HG03432 (cell line): ENCODE data around the gene CATSPER2.
A peak's percentile ranks its signal among the peaks of the same experiment; 100 is the strongest.
"Not testable (repeated sequence)": the region's sequence is repeated elsewhere in the genome, so short reads cannot be mapped to it uniquely, and the experiment has no call there.

ENCODE experiments used
- ATAC-seq: cut with Tn5 transposase; IDR thresholded peaks from one replicate; pipeline ENCODE4 v1.9.1; 2021; ENCODE audit warnings: mild to moderate bottlenecking, moderate library complexity; ENCODE audit not compliant: unreplicated experiment

Gene CATSPER2

DNA sequence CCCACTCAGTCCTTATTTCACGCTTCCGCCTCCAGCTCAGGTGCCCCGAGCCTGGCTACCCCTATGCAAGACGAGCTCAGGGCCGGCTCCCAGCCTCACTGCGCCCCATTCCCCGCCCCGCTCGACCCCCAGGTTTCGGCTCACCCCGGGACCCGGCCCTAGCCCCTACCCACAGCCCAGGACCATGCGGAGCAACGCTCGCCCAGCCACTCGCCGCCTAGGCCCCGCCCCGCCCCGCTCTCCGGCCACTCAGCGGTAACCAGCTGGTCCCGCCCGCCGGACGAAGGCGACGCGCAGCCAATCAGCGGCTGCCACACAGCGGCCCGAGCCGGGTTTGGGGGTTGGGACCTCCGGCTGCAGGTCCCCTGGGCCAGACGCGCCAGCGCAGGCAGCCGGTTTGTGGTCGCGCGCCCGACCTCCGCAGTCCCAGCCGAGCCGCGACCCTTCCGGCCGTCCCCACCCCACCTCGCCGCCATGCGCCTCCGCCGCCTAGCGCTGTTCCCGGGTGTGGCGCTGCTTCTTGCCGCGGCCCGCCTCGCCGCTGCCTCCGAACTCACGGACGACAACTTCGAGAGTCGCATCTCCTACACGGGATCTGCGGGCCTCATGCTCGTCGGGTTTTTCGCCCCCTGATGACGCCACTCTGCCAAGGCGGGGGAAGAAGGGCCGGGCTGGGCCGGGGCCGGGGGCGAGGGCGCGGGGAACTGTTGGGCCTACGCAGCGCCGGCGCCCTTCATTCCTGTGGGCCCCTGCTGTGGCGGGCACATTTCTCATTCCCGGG lies at the start of gene CATSPER2:
Gene CATSPER2 (minus strand): TSS at position 196 of the 781 bp plus-strand sequence. CDS start 783 bp downstream, outside the sequence.
- ATAC-seq, result no peak

DNA sequence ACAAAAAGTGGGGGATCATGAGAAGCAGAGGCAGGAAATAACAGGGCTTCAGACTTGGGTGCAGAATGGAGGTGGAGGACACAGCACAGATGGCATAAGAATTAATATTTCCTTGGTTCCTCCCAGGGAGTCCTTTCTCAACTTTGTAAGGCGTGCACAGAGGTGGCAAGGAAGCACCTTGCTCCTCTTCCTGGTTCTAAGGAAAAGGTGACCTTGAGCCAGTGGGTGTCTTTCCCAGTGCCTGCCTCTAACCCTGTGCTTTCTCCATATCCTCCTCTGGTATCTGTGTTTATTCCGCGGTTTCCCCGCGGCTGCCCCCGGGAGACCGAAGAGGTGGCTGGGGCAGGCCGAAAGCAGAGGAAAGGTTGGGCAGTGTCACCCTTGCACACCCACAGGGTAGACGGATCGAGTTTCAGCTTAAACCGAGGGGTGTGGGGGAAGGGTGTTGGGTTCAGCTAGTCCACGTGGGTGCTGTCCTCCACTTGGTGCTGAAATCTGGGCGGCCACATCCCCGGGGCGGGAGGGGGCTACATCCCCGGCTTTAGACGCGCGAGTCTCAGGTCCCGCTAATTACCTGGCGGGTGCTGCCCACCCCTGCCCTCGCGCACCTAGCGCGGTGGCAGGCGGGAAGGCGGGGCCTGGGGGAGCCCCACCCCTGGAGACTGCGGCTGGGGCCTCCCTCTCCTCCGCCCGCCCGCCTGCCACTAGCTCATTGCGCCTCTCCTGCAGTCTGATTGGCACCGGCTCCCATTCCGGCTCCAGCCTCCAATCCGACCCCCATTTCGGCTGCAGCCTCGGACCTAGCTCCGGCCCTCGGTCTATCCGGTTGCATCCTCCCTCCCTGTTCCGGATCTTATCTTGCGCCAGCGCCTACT lies 44.7 kb upstream of the CATSPER2 start, which contains the start of gene CKMT1A:
Gene CKMT1A (plus strand): TSS at position 712 of the 875 bp plus-strand sequence. CDS start 192 bp downstream, outside the sequence.
- ATAC-seq, result not testable (repeated sequence)

DNA sequence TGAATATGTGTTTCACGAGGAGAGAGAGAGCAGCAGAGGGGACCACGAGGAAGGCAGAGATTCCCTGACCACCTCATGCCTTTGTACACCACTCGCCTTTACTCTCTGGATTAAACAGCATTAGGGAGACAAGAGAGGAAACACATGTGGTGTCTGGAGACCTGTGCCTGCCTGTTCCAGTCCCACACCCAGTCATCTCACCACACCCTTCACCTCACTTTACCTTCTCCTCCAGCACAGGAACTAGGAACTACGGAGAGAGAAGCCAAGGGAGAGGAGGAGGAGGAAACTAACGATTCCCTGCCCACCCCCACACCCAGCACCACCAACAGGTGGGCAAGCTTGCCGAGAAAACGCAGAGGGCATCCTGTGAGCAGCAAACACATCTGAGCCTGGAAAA lies 44.0 kb upstream of the CATSPER2 start:
- ATAC-seq, result not testable (repeated sequence)

DNA sequence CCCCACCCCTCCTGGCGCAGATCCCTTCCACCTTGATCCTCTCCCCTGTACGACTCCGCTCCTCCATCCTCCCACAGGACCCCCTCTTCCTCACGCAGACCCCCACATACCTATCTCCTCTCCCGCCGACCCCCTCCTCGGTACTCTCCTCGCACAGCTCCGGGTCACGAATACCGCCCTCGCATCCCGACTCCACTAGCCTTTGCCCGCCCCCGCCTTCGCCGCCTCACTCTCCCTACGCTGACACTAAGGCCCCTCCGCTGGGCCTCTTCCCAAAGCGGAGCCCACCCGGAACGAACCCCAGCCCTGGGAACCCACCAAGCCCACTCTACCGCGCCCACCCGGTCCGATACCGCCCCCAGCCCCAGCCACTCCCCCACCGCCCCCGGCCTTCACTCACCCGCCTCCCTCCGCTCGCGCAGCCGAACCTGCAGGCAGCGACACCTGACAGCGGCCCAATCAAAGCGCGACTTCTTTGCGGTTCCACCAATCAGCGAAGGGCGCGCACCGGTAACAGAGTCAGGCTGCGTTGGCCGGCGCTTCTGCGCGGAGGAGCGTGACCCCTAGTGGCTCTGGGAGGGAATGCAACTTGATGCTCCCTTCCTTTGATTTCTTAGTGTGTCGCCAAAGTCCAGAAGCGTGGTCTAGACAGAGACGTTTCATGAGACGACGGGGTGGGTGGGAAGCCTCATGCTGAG lies 41.1 kb upstream of the CATSPER2 start:
- ATAC-seq, result peak; percentile 97

DNA sequence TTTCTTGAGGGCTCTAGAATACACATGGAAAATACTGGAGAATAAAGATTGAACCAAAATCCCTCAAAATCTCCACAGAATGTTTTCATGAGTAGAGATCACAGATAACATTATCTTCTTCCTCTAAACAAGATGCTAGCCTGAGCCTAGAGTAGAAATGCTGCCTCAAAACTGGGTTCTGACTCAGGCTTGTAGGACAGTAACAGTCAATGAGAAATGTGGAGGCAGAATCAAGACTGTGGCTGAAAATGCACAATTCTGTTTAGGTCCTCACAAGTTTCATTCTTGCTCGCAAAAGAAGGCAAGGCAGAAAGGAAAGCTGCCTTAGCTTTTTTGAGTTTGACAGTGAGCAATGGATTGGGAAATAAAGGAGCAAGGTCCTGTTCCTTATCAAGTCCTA lies 25.5 kb upstream of the CATSPER2 start:
- ATAC-seq, result not testable (repeated sequence)

DNA sequence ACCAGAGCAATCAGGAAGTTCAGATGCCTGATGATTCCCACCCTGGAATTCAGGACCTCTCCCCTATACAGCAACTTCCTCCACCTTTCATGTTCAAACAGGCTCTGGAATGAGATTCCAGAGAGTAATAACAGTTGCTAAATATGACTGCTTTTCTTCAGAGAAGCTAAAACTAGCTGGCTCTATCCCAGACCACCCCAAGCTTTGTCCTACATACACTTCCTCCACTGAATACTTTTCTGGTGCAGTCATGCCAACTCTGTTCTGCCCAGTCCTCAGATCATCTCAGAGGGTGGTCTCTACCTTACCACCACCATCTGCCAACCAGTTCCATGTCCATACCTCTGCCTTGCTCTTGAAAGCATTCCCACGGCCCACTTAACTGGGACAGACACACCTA lies 17.5 kb upstream of the CATSPER2 start:
- ATAC-seq, result not testable (repeated sequence)

DNA sequence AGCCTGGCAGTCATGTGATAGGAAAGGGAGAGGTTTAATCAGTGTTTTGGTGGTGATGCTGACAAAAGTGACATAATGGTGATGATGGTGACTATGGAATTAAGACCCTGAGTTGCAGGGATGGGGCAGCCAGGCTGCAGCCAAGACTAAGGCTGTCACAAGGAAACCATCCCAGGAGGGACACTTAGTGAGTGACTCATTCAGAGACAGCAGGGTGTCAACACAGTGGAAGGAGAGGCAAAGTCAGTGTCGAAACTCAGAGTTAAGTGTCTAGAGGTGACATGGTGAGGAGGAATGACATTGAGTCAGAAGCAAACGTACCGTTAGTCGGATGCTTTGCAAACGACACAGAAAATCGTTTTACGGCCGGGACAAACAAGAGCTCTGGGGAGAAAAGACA lies 14.7 kb upstream of the CATSPER2 start:
- ATAC-seq, result not testable (repeated sequence)

DNA sequence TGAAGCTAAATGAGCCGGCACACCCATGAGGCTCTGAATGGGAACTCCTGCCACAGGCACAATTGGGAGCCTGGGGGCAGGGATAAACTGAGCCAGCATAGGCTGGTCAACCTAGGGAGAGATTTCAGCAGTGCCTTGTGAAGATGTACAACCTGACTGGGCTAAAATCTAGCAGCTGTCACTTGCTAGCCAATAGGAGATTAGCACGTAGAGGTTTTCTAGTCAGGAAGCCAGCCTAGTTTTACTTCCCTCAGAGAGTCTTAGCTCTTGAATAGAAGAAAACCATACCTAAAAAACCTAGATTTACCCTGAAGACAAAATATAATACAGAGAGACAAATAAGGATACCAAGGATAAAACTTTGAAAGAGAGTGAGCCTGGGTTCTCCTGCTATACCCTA lies 13.6 kb upstream of the CATSPER2 start:
- not testable (repeated sequence) for ATAC-seq

DNA sequence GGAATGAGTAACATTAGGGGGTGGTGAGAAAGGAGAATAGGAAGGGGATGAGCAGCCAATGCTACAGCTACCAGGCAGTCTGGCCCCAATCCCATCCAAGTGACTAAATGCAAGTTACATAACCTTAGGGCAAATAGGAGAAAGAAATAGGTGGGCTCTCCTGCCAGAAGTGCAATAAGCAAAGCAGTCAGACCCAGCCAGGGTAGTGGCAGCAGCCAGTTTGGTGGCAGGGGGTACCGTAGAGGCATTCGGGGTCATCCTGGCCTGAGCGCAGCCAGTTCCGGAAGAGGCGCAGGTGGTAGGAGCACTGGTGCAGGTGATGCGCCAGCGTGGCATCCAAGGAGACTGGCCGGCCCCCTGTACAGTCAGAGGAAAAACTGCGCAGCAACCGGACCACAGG lies 11.1 kb upstream of the CATSPER2 start:
- not testable (repeated sequence) for ATAC-seq

DNA sequence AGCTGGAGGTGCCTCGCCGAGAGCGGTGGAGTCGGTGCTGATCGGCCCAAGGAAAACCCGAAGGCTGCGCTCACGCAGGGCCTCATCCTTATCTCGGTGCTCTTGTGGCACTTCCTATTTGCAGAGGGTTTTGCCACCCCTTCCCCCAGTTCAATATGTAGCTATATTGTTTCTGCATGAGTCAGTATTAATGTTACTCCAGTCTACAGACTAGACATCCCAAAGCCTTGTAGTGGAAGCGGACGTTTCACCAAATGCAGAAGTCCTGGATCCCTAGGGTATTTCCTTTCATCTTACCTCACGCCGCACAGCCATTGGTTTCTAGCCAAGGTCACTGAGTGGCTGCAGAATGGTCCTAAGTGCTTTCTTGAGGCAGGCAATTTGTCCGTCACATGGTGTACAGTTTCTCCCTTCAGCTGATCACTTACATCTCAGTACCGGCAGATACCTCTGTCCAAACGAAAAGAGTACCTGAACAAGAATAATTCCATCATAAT lies 834 bp upstream of the CATSPER2 start:
- ATAC-seq, result not testable (repeated sequence)

DNA sequence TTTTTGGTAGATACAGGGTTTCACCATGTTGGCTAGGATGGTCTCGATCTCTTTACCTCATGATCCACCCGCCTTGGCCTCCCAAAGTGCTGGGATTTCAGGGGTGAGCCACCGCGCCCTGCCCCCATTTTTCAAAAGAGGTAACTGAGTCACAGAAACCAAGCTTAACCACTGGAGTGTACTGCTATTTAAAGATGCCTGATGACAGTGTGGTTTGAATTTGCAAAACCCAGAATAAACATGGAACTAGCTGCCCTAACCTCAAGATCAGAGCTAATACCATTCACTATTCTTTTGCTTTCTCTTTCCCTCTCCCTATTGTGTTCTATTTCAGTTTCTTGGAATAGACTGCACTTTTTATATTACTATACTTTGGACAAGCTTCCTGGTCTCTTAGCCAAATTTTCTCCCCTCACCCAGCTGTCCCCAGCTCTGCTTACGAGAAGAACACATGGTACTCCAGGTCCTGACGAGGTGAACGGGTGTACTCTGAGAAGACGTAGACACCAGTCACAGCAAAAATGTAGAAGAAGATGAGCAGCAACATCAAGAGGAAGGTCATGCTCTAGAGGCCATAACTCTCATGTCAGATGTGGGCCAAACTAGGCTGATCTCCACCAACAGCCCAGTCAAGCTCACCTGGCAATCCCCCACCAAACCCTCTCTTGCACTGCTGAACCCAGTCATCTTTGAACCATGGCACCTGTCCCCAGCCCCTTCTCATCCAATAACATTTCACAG lies 10.0 kb downstream of the CATSPER2 start:
- peak; percentile 63 for ATAC-seq

DNA sequence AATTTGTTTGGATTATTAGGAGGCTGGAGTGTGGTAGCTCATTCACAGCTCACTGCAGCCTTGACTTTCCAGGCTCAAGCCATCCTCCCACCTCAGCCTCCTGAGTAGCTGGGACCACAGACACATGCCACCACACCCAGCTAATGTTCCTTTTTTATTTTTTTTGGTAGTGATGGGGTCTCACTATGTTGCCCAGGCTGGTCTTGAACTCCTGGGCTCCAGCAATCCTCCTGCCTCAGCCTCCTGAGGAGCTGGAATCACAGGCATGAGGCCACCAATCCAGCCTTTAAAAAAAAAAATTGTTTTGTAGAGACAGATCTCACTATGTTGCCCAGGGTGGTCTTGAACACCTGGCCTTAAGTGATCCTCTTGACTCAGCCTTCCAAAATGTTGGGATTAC lies 21.7 kb downstream of the CATSPER2 start:
- ATAC-seq, result not testable (repeated sequence)

DNA sequence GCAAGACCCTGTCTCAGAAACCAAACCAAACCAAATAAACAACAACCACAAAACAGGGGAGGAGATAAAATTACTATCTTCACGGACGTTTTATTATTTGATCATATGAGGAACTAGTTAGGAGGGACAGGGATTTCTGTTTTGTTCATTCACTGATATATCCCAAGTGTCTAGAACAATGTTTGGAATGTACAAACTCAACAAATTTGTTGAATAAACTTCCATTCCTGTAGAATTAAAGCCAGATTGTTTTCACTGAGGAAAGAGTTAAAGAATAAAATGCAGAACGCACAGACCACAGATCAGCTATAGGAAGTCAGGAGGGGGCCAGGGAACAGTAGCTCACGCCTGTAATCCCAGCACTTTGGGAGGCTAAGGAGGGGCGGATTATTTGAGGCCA lies 23.5 kb downstream of the CATSPER2 start:
- ATAC-seq, result no peak

DNA sequence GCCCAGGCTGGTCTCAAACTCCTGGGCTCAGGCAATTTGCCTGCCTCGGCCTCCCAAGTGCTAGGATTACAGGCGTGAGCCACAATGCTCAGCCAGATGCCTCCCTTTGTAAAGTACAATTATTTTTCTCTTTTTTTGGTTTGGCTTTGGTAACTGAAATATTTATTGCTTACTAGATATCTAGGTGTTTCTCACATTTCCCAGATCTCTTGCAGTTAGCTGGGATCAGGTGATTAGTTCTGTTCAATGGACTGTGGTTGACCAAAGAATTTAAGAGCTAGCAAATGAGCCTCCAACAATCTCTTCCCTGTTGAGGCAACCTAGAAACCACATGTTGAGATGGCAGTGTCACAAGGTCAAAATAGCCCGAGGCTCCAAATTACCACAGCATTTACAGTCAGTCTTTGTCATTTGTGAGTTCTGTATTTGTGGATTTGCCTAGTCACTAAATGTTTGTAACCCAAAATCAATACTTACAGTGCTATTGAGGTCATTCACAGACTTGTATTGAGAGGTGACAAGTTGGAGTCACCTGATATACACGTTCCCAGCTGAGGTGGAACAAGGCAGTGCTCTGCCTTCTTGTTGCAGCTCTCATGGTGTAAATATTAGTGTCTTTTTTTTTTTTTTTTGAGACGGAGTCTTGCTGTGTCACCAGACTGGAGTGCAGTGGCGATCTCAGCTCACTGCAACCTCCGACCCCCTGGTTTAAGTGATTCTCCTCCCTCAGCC lies 26.4 kb downstream of the CATSPER2 start:
- not testable (repeated sequence) for ATAC-seq

DNA sequence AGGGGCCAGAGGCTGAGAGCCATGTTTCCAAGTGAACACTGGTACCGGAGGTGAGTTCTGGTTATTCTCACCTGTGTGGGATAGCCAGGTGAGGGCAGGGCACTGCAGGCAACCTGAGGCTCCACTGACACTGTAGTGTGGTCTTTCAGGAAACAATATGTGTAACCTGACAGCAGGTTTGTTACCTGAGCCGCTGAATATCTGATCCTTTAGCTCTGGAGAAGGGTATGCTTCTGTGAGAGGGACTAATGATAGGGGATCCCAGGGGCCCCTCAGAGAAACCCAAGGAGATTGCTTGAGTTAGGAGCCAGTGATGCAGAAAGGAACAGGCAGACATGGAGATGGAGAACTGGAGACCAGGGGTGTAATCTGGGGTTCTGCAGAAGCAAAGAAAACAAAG lies 29.9 kb downstream of the CATSPER2 start, which contains the start of gene STRC:
Gene STRC (minus strand): TSS at position 101 of the 400 bp plus-strand sequence. CDS start 78 bp downstream, at position 23.
- not testable (repeated sequence) for ATAC-seq

DNA sequence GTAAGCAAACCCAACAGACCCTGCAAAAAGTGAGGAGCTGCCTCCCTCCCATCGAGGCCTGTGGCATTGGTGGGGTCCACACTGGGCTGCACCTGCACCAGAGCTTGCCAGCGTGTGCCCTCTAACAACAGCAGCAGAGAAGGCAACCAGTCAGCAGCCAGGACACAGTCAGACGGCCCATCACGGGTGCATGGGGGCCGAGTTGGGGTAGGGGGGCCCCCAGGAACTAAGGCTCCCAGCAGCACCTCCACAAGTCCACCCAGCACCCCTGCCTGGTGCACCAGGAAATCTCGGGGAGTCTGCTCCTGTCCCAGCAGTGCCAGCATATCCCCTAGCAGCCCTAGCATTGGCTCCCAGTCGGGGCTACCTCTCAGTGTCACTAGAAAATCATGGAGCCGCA lies 30.9 kb downstream of the CATSPER2 start:
- ATAC-seq, result not testable (repeated sequence)

DNA sequence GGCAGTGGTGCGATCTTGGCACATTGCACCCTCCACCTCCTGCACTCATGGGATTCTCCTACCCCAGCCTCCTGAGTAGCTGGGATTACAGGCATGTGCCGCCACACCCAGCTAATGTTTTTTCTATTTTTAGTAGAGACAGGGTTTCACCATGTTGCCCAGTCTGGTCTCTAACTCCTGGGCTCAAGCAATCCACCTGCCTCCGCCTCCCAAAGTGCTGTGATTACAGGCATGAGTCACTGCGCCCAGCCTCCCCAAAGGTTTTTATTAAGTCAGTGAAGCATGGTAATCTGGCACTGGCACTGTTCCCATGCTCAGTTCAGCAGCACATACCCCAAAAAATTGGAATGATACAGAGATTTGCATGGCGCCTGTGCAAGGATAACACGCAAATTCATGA lies 46.4 kb downstream of the CATSPER2 start:
- not testable (repeated sequence) for ATAC-seq

DNA sequence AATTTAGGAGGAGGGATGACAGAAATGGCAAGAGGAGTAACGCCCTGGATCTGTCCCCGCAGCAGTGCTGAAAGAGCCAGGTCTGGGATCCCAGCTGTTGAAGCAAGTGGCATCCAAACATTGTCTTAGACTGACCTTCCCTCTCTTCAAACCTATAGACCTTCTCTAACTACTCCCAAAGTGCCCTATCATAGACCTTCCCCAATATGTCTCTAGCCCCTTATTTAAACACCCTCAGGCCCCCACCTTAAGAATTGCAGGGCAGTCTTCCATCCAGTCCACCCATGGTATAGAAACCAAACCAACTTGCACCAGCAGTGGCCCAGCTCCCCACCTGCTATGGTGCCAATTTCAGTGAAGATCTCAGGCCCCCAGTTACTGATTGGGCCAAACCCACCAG lies 48.4 kb downstream of the CATSPER2 start:
- not testable (repeated sequence) for ATAC-seq

DNA sequence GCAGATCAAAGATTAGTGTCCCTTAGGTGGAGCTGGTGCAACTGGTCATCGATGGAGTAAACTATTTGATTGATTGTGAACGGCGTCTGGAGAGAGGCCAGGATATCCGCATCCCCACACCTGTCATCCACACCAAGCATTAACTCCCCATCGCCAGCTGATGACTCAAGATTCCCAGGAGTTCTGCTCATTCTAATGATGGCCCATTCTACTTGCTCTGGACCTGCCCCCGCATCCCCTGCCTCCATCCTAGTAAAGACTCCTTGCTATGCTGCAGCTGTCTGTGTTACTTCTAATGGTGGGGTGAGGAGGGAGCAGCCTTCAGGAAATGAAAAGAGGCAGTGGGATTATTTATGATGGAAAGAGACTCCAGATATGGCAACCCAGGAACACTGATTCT lies 49.5 kb downstream of the CATSPER2 start:
- not testable (repeated sequence) for ATAC-seq
